Activated naive CD8-positive, alpha-beta T cell treated with anti-CD3 and anti-CD28 coated beads, Interleukin-2, amount 50 U/mL, for 24 hours (primary cell): ENCODE results near the gene APBB1.

ENCODE experiments used
- ATAC-seq: fragments of 150-1000 bp; cut with Tn5 transposase; one replicate; pipeline ENCODE4 v1.10.0; 2021
- DNase-seq: peaks from one replicate; pipeline ENCODE4 v3.0.0; 2021
- H3K27ac Mint-ChIP-seq: one replicate; pipeline ENCODE4 v1.8.0; 2021; ENCODE audit warnings: mild to moderate bottlenecking, mixed read lengths
- H3K27me3 Mint-ChIP-seq: one replicate; pipeline ENCODE4 v1.8.0; 2021; ENCODE audit warnings: mixed read lengths
- H3K36me3 Mint-ChIP-seq: one replicate; pipeline ENCODE4 v1.8.0; 2021; ENCODE audit warnings: low read depth, mixed read lengths
- H3K4me1 Mint-ChIP-seq: one replicate; pipeline ENCODE4 v1.8.0; 2021; ENCODE audit warnings: mixed read lengths
- H3K4me3 Mint-ChIP-seq: one replicate; pipeline ENCODE4 v1.8.0; 2021; ENCODE audit warnings: mild to moderate bottlenecking, moderate library complexity, mixed read lengths
- H3K9me3 Mint-ChIP-seq: one replicate; pipeline ENCODE4 v1.8.0; 2021; ENCODE audit warnings: mixed read lengths

The APBB1 gene

GRCh38 chr11:6390718-6391469 is 28.0 kb downstream of the APBB1 start:
- Mint-ChIP-seq H3K27ac (peak overlapping the region; percentile 49), H3K4me3 (peak overlapping the region; percentile 86), H3K4me1 (peaks cover 36% of the 10 kb centered on the region), H3K9me3 (no peaks in the 10 kb centered on the region), H3K36me3 (peaks cover 3% of the 10 kb centered on the region), H3K27me3 (no peaks in the 10 kb centered on the region)
- ATAC-seq (no peak), DNase-seq (no peak)

GRCh38 chr11:6389905-6390717 is 28.8 kb downstream of the APBB1 start, which contains the start of gene SMPD1:
Gene SMPD1, plus strand, starts transcription at chr11:6390474. Its CDS starts 125 bp downstream, at chr11:6390599.
- Mint-ChIP-seq H3K9me3 (no peaks in the 10 kb centered on the region), H3K27ac (peak within 1 kb of the TSS; percentile 97), H3K4me1 (peaks cover 36% of the 10 kb centered on the region), H3K27me3 (no peaks in the 10 kb centered on the region), H3K36me3 (peaks cover 3% of the 10 kb centered on the region), H3K4me3 (peak within 1 kb of the TSS; percentile 86)
- ATAC-seq: peak; percentile 85
- peak; percentile 92 for DNase-seq

GRCh38 chr11:6388748-6389147 is 30.1 kb downstream of the APBB1 start:
- H3K4me3 Mint-ChIP-seq: no peak overlapping the region
- DNase-seq: no peak
- peaks cover 36% of the 10 kb centered on the region for H3K4me1 Mint-ChIP-seq
- peaks cover 3% of the 10 kb centered on the region for H3K36me3 Mint-ChIP-seq
- H3K27ac Mint-ChIP-seq: no peak overlapping the region
- no peaks in the 10 kb centered on the region for H3K27me3 Mint-ChIP-seq
- ATAC-seq: no peak
- no peaks in the 10 kb centered on the region for H3K9me3 Mint-ChIP-seq

GRCh38 chr11:6387811-6388599 is 30.9 kb downstream of the APBB1 start:
- Mint-ChIP-seq H3K27ac (no peak overlapping the region), H3K4me3 (no peak overlapping the region), H3K36me3 (peaks cover 3% of the 10 kb centered on the region), H3K9me3 (no peaks in the 10 kb centered on the region), H3K4me1 (peaks cover 33% of the 10 kb centered on the region), H3K27me3 (no peaks in the 10 kb centered on the region)
- ATAC-seq (no peak), DNase-seq (no peak)

- ATAC-seq (no peak), DNase-seq (no peak)
- H3K36me3 Mint-ChIP-seq: no peaks in the 10 kb centered on the region
- no peak overlapping the region for H3K27ac Mint-ChIP-seq
- H3K27me3 Mint-ChIP-seq: no peaks in the 10 kb centered on the region
- no peak overlapping the region for H3K4me3 Mint-ChIP-seq
- H3K4me1 Mint-ChIP-seq: peaks cover 13% of the 10 kb centered on the region
- no peaks in the 10 kb centered on the region for H3K9me3 Mint-ChIP-seq
These were observed 33.7 kb downstream of the APBB1 start for GRCh38 chr11:6385046-6385777.

- Mint-ChIP-seq H3K9me3 (no peaks in the 10 kb centered on the region), H3K27ac (peak overlapping the region; percentile 49), H3K27me3 (no peaks in the 10 kb centered on the region), H3K4me1 (peaks cover 23% of the 10 kb centered on the region), H3K36me3 (no peaks in the 10 kb centered on the region), H3K4me3 (no peak overlapping the region)
- no peak for DNase-seq
- ATAC-seq: no peak
These were observed 40.3 kb downstream of the APBB1 start for GRCh38 chr11:6378640-6378989.

- Mint-ChIP-seq H3K9me3 (no peaks in the 10 kb centered on the region), H3K36me3 (no peaks in the 10 kb centered on the region), H3K27ac (peak overlapping the region; percentile 49), H3K27me3 (no peaks in the 10 kb centered on the region), H3K4me3 (no peak overlapping the region), H3K4me1 (peaks cover 23% of the 10 kb centered on the region)
- no peak for DNase-seq
- peak; percentile 50 for ATAC-seq
These were observed 40.8 kb downstream of the APBB1 start for GRCh38 chr11:6377902-6378639.

- Mint-ChIP-seq H3K27ac (no peak overlapping the region), H3K27me3 (no peaks in the 10 kb centered on the region), H3K4me1 (peaks cover 4% of the 10 kb centered on the region), H3K9me3 (no peaks in the 10 kb centered on the region), H3K4me3 (no peak overlapping the region), H3K36me3 (no peaks in the 10 kb centered on the region)
- DNase-seq (no peak), ATAC-seq (no peak)
These were observed 47.1 kb downstream of the APBB1 start for GRCh38 chr11:6371825-6372224.

- Mint-ChIP-seq H3K4me3 (no peak overlapping the region), H3K9me3 (no peaks in the 10 kb centered on the region), H3K27ac (no peak overlapping the region), H3K4me1 (peaks cover 3% of the 10 kb centered on the region), H3K27me3 (no peaks in the 10 kb centered on the region), H3K36me3 (no peaks in the 10 kb centered on the region)
- ATAC-seq (no peak), DNase-seq (no peak)
These were observed 53.2 kb downstream of the APBB1 start for GRCh38 chr11:6365659-6366058.

- Mint-ChIP-seq H3K36me3 (no peaks in the 10 kb centered on the region), H3K4me1 (peaks cover 6% of the 10 kb centered on the region), H3K4me3 (no peak overlapping the region), H3K9me3 (no peaks in the 10 kb centered on the region), H3K27ac (no peak overlapping the region), H3K27me3 (no peaks in the 10 kb centered on the region)
- DNase-seq: peak; percentile 76
- peak; percentile 93 for ATAC-seq
These were observed 55.8 kb downstream of the APBB1 start for GRCh38 chr11:6362873-6363678.

- Mint-ChIP-seq H3K4me3 (no peak overlapping the region), H3K4me1 (peaks cover 14% of the 10 kb centered on the region), H3K27ac (no peak overlapping the region), H3K9me3 (no peaks in the 10 kb centered on the region), H3K36me3 (no peaks in the 10 kb centered on the region), H3K27me3 (no peaks in the 10 kb centered on the region)
- DNase-seq: no peak
- ATAC-seq: no peak
These were observed 56.6 kb downstream of the APBB1 start for GRCh38 chr11:6362185-6362872.

- Mint-ChIP-seq H3K27ac (peak overlapping the region; percentile 1), H3K27me3 (no peaks in the 10 kb centered on the region), H3K4me3 (no peak overlapping the region), H3K36me3 (no peaks in the 10 kb centered on the region), H3K9me3 (no peaks in the 10 kb centered on the region), H3K4me1 (peaks cover 26% of the 10 kb centered on the region)
- no peak for ATAC-seq
- DNase-seq: no peak
These were observed 58.7 kb downstream of the APBB1 start for GRCh38 chr11:6360183-6360582.
